Activated T-helper 9 cell treated with anti-CD3 and anti-CD28 coated beads, Interleukin-2, amount 50 U/mL, for 16 hours (primary cell): ENCODE data around the gene CEACAM16.

ENCODE experiments used
- DNase-seq: peaks from one replicate; pipeline ENCODE4 v3.0.0-alpha.2; 2020; ENCODE audit warnings: low read depth

The CEACAM16 gene

GRCh38 chr19:44725251-44725650, 26.3 kb downstream of the CEACAM16 start:
- DNase-seq: no peak

- DNase-seq: no peak
These were observed 26.7 kb downstream of the CEACAM16 start for GRCh38 chr19:44725684-44726083.

- no peak for DNase-seq
These were observed 27.5 kb downstream of the CEACAM16 start for GRCh38 chr19:44726465-44726864.

- no peak for DNase-seq
These were observed 29.2 kb downstream of the CEACAM16 start for GRCh38 chr19:44728178-44728577.

GRCh38 chr19:44729516-44730033, 30.6 kb downstream of the CEACAM16 start:
- no peak for DNase-seq

GRCh38 chr19:44731081-44731480, 32.1 kb downstream of the CEACAM16 start:
- no peak for DNase-seq

GRCh38 chr19:44731622-44732021, 32.7 kb downstream of the CEACAM16 start:
- DNase-seq: no peak

GRCh38 chr19:44732235-44733014, 33.5 kb downstream of the CEACAM16 start:
- no peak for DNase-seq

- DNase-seq: no peak
These were observed 35.4 kb downstream of the CEACAM16 start for GRCh38 chr19:44734357-44734756.

- no peak for DNase-seq
These were observed 36.1 kb downstream of the CEACAM16 start for GRCh38 chr19:44735011-44735410.

- DNase-seq: no peak
These were observed 38.5 kb downstream of the CEACAM16 start for GRCh38 chr19:44737238-44738071.

- DNase-seq: no peak
These were observed 39.2 kb downstream of the CEACAM16 start for GRCh38 chr19:44738136-44738535.

GRCh38 chr19:44738603-44739558, 39.9 kb downstream of the CEACAM16 start:
- DNase-seq: no peak

- DNase-seq: no peak
These were observed 41.4 kb downstream of the CEACAM16 start for GRCh38 chr19:44740351-44740824.

GRCh38 chr19:44741258-44741731, 42.3 kb downstream of the CEACAM16 start:
- DNase-seq: no peak

GRCh38 chr19:44741841-44742329, 42.9 kb downstream of the CEACAM16 start:
- DNase-seq: no peak

GRCh38 chr19:44742330-44743061, 43.5 kb downstream of the CEACAM16 start:
- no peak for DNase-seq

GRCh38 chr19:44744871-44745332, 46.0 kb downstream of the CEACAM16 start:
- no peak for DNase-seq

GRCh38 chr19:44745341-44745831, 46.4 kb downstream of the CEACAM16 start:
- DNase-seq: no peak

- no peak for DNase-seq
These were observed 47.1 kb downstream of the CEACAM16 start for GRCh38 chr19:44745887-44746600.
